NCI-H526 (cell line): ENCODE measurements around the gene CD52.
"Not testable (repeated sequence)": the region's sequence is repeated elsewhere in the genome, so short reads cannot be mapped to it uniquely, and the experiment has no call there.

Experiments used
- DNase-seq, 2 experiments: peaks; one replicate each; lab custom pipeline; 2025; lab: John Stamatoyannopoulos, UW

The CD52 gene

GRCh38 chr1:26302733-26303405 is 14.9 kb upstream of the CD52 start:
- DNase-seq: no peak

GRCh38 chr1:26305667-26306289 is 12.0 kb upstream of the CD52 start:
- DNase-seq: no peak

- DNase-seq: peak; percentile 95 to 98
These were observed 11.2 kb upstream of the CD52 start, which contains the start of gene UBXN11 for GRCh38 chr1:26306290-26307229. UBXN11 (minus strand) TSS chr1:26306636; CDS start chr1:26302883, 3,753 bp downstream.

- DNase-seq: no peak
These were observed 10.4 kb upstream of the CD52 start for GRCh38 chr1:26307363-26307781.

- DNase-seq: not testable (repeated sequence)
These were observed 9.5 kb upstream of the CD52 start for GRCh38 chr1:26307966-26308899.

- no peak for DNase-seq
These were observed 3.3 kb upstream of the CD52 start for GRCh38 chr1:26314501-26314900.

- DNase-seq: no peak
These were observed 1.6 kb upstream of the CD52 start for GRCh38 chr1:26315874-26316850.

GRCh38 chr1:26317146-26317545 is 612 bp upstream of the CD52 start:
- DNase-seq: no peak

- no peak for DNase-seq
These were observed 743 bp downstream of the CD52 start for GRCh38 chr1:26318338-26319064.

- no peak for DNase-seq
These were observed 3.1 kb downstream of the CD52 start for GRCh38 chr1:26320896-26321295.

- peak; percentile 58 to 85 for DNase-seq
These were observed 3.7 kb downstream of the CD52 start for GRCh38 chr1:26321315-26322041.

GRCh38 chr1:26322042-26322331 is 4.2 kb downstream of the CD52 start:
- no peak for DNase-seq

GRCh38 chr1:26323382-26323781 is 5.6 kb downstream of the CD52 start:
- DNase-seq: no peak

GRCh38 chr1:26324550-26324949 is 6.8 kb downstream of the CD52 start:
- no peak for DNase-seq

- DNase-seq: peak; percentile 52 to 77
These were observed 10.2 kb downstream of the CD52 start for GRCh38 chr1:26327956-26328362.

- no peak for DNase-seq
These were observed 10.8 kb downstream of the CD52 start for GRCh38 chr1:26328597-26328996.

GRCh38 chr1:26329380-26329779 is 11.6 kb downstream of the CD52 start:
- DNase-seq: not testable (repeated sequence)

GRCh38 chr1:26330276-26330675 is 12.5 kb downstream of the CD52 start:
- DNase-seq: no peak

- DNase-seq: not testable (repeated sequence)
These were observed 15.6 kb downstream of the CD52 start for GRCh38 chr1:26333312-26333711.
